ENCODE results near the gene SLC9A1. TPM values are rescaled to one million over a fixed set of nuclear protein-coding genes. Genes with fewer than 3 reads are reported as not detected.
A peak's percentile ranks its signal among the peaks of the same experiment; 100 is the strongest.
"Not testable (repeated sequence)": the region's sequence is repeated elsewhere in the genome, so short reads cannot be mapped to it uniquely, and the experiment has no call there.

SLC9A1 gene
- total and polyA plus RNA-seq, 2 of the 8 experiments (the other 6 are each of a cell fraction or from before 2014, with no cell fraction given), result 11.3 to 25.1 TPM

DNA sequence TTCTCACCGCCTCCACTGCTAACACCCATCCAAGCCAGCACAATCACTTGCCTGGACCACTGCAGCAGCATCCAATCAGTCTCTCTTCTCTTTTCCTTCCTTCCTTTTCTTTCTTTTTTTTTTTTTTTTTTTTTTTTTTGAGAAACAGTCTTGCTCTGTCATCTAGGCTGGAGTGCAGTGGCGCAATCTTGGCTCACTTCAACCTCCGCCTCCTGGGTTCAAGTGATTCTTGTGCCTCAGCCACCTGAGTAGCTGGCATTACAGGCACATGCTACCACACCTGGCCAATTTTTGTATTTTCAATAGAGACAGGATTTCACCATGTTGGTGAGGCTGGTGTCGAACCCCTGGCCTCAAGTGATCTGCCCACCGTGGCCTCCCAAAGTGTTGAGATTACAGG lies 29.8 kb downstream of the SLC9A1 start:
- POLR2A ChIA-PET (ENCODE audit: partially characterized antibody), result interaction anchor here (3.6 kb wide), 1 partner anchor 28 kb away, joined by 18 read pairs; the partner anchor contains the start of gene SLC9A1

More for the DNA sequence above, 29.8 kb downstream of the SLC9A1 start:
- not testable (repeated sequence) for H3K79me1 ChIP-seq (ENCODE audit: low read depth, low read length); H3K14ac ChIP-seq (ENCODE audit: insufficient read length); H2BK15ac ChIP-seq (ENCODE audit: low read length); H3K79me2 ChIP-seq (ENCODE audit: control insufficient read depth in 1 of 2, insufficient read depth in 2 of 2, low read length in 2 of 2); H3K27ac ChIP-seq (ENCODE audit: low read depth, low read length); FAIRE-seq; H3K56ac ChIP-seq (replicated peaks; ENCODE audit: insufficient read length, low read depth, low read length); H3K36me3 ChIP-seq (ENCODE audit: control insufficient read depth in 2 of 4, insufficient read depth in 4 of 4, low read length in 3 of 4); H3K9ac ChIP-seq (replicated peaks in 1 of 4; ENCODE audit: extremely low read depth in 1 of 4, low read depth in 3 of 4, low read length in 3 of 4); H4K91ac ChIP-seq (replicated peaks; ENCODE audit: insufficient read length, low read length); H2BK120ac ChIP-seq (replicated peaks; ENCODE audit: low read depth, low read length); H3K4me2 ChIP-seq (ENCODE audit: insufficient read depth in 1 of 2, low read depth in 2 of 2, low read length in 2 of 2); H2BK5ac ChIP-seq (ENCODE audit: low read depth, low read length); H3K23ac ChIP-seq (ENCODE audit: insufficient read length); H2AFZ ChIP-seq (ENCODE audit: low read length); H3K4me1 ChIP-seq (replicated peaks in 1 of 4; ENCODE audit: control insufficient read depth in 3 of 4, insufficient read depth in 4 of 4, low read length in 3 of 4); H3K9me3 ChIP-seq (ENCODE audit: insufficient read depth in 2 of 2, low read depth in 1 of 2, low read length in 1 of 2); H2BK20ac ChIP-seq (ENCODE audit: low read length); H4K20me1 ChIP-seq (replicated peaks in 1 of 2; ENCODE audit: control insufficient read depth in 1 of 2, insufficient read depth in 2 of 2, low read length in 2 of 2); H3K4ac ChIP-seq (replicated peaks; ENCODE audit: insufficient read length, low read depth, low read length); DNase-seq (ENCODE audit: low read depth in 1 of 2, low spot score in 2 of 2); H4K8ac ChIP-seq (ENCODE audit: extremely low read depth, insufficient read depth, low read length); H4K5ac ChIP-seq (ENCODE audit: insufficient read length, low read depth, low read length); H2BK12ac ChIP-seq (ENCODE audit: low read depth, low read length); H3K27me3 ChIP-seq (replicated peaks in 1 of 4; ENCODE audit: control insufficient read depth in 3 of 4, extremely low read depth in 1 of 4, insufficient read depth in 3 of 4, low read length in 3 of 4); H3K4me3 ChIP-seq (ENCODE audit: extremely low read depth in 1 of 4, insufficient read depth in 2 of 4, low read depth in 3 of 4, low read length in 4 of 4); H3K18ac ChIP-seq (ENCODE audit: extremely low read depth, low read length); H3K23me2 ChIP-seq (ENCODE audit: low read depth, low read length)
- WGBS, 2 experiments (ENCODE audit: extremely low coverage in 1 of 2, insufficient coverage in 1 of 2, insufficient read length in 1 of 2, insufficient replicate concordance in 2 of 2, low coverage in 1 of 2, low lambda C conversion rate in 2 of 2, missing lambda C conversion rate in 1 of 2), result 86% methylated on average over 1 of the region's 5 CpGs; no CpG with 5 or more reads in 1 of the 2 experiments
- CTCF ChIA-PET (ENCODE audit: partially characterized antibody), result interaction anchor here (0.6 to 12.7 kb wide), 4 partner anchors 13 to 112 kb away, joined by 3 to 114 read pairs (median 39); no protein-coding TSS in a partner anchor
- H2AK5ac ChIP-seq (ENCODE audit: low read depth, low read length), result 0 out of 2 replicates have a peak overlapping the region, but pooled peaks have one; percentile 53

Data from H1 (cell line).